Bronchial epithelial cell (primary cell): ENCODE results near the gene SGCD. TPM values are rescaled to one million over a fixed set of nuclear protein-coding genes. Genes with fewer than 3 reads are reported as not detected.

Source experiments
- DNase-seq: peaks from one replicate; pipeline ENCODE4 v3.0.0-alpha.2; 2010; ENCODE audit warnings: low read depth
- FAIRE-seq: peaks from 2 replicates; lab custom pipeline; 2011; peaks lifted over from hg19 to GRCh38; lab: Jason Lieb, UNC
- H3K27me3 ChIP-seq: 2 replicates; pipeline ENCODE4 v1.5.1; 2011; ENCODE audit warnings: low read length; ENCODE audit not compliant: control insufficient read depth, insufficient read depth
- H3K36me3 ChIP-seq: 2 replicates; pipeline ENCODE4 v1.5.1; 2011; ENCODE audit warnings: low read length; ENCODE audit not compliant: control insufficient read depth, insufficient read depth
- H3K4me3 ChIP-seq: 2 replicates; pipeline ENCODE4 v1.5.1; 2011; ENCODE audit warnings: mild to moderate bottlenecking, low read depth, low read length, control low read depth
- total RNA-seq: library from RNA; depleted of rRNA; stranded (reverse); fragments of >200 nt; gene quantifications from 2 replicates; pipeline ENCODE4 v1.2.1, GENCODE V29; 2014
- TF ChIP-seq, protein P1 (sequence below): IDR thresholded peaks from 2 replicates; pipeline ENCODE4 v1.5.1; 2011; ENCODE audit warnings: mild to moderate bottlenecking, moderate library complexity, low read length, control low read depth, inconsistent platforms; ENCODE audit not compliant: insufficient read depth, severe bottlenecking

The SGCD gene
- total RNA-seq, 1 donor from 2014 or later = under 0.01 TPM

DNA sequence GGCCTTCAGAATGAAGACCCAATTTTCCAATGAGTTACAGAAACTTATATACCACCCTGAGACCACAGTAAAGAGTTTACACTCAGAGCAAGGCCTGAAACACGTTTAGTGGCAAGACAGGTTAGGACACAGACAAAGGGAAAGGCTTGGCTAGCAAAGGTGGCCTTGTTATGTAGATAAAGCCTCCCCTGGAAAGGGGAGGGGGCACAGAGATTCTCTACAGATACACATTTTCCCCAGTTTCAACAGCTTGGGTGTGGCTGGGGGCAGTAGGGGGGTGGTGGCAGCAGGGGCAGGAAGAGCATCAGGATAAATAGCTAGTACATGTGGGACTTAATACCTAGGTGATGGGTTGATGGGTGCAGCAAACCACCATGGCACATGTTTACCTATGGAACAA, 471.2 kb downstream of the SGCD start:
- no peaks in the 10 kb centered on the region for H3K36me3 ChIP-seq
- TF ChIP-seq, protein P1, sequence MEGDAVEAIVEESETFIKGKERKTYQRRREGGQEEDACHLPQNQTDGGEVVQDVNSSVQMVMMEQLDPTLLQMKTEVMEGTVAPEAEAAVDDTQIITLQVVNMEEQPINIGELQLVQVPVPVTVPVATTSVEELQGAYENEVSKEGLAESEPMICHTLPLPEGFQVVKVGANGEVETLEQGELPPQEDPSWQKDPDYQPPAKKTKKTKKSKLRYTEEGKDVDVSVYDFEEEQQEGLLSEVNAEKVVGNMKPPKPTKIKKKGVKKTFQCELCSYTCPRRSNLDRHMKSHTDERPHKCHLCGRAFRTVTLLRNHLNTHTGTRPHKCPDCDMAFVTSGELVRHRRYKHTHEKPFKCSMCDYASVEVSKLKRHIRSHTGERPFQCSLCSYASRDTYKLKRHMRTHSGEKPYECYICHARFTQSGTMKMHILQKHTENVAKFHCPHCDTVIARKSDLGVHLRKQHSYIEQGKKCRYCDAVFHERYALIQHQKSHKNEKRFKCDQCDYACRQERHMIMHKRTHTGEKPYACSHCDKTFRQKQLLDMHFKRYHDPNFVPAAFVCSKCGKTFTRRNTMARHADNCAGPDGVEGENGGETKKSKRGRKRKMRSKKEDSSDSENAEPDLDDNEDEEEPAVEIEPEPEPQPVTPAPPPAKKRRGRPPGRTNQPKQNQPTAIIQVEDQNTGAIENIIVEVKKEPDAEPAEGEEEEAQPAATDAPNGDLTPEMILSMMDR = no peak
- no peaks in the 10 kb centered on the region for H3K27me3 ChIP-seq
- DNase-seq (no peak), FAIRE-seq (no peak)
- H3K4me3 ChIP-seq = no peak overlapping the region

DNA sequence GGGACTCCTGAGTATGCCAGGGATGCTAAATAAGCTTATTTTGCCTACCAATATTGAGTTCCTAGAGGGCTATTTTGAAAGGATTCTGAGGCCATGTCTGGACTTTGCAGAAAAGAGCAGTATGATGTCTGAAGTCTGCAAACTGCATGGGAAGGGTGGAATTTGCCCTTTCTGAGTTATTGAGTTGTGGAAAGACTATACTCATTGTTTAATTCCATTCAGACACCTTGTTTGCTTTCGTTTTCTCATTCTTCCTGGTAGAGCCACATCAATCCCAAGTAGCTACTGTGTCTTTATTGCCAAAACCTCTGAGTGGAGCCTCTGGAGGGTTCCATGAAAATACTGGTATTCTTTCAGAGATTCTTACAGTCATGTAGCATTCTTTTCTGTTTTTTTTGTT, 472.2 kb downstream of the SGCD start:
- no peak for DNase-seq
- Histone ChIP-seq H3K36me3 (no peaks in the 10 kb centered on the region), H3K4me3 (no peak overlapping the region), H3K27me3 (no peaks in the 10 kb centered on the region)
- TF ChIP-seq, protein P1 = no peak
- no peak for FAIRE-seq

DNA sequence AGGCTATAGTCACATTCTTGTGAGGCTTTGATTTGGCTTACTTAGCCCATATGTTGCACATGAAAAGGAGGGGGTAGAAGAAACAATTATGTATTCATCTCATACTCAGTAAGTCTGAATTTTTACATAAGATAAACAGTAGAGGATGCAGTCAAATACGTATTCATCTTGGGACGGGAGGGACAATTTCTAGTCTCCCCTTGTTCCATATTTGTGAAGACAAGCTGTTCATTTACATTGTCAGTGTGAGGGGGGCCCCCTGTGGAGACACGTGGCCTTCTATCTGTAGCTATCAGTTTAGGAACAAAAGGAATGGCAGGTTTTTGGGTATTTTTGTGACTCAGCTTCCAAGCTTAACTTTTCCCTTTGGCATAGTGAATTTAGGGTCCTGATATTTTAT, 474.0 kb downstream of the SGCD start:
- Histone ChIP-seq H3K36me3 (no peaks in the 10 kb centered on the region), H3K27me3 (no peaks in the 10 kb centered on the region), H3K4me3 (no peak overlapping the region)
- DNase-seq (no peak), FAIRE-seq (no peak)
- TF ChIP-seq, protein P1 = no peak

DNA sequence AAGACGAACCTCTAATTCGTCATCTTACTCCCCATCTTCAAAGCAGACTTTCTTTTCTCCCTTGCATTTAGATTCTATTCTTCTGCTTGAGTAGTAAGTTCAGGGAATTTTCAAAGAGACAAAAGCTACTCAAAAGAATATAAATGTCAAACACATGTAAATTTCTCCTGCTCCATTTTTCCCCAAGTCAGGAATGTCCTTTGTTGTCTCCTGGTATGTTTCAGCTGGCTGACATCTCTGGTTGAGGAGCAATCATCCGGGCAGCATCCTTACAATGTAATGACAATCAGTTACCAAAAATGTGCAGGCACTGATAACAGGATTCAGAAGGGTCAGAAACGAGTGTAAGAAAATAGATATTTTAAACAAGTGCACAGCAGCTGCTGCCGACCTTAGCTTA, 475.5 kb downstream of the SGCD start:
- Histone ChIP-seq H3K27me3 (no peaks in the 10 kb centered on the region), H3K36me3 (no peaks in the 10 kb centered on the region), H3K4me3 (no peak overlapping the region)
- FAIRE-seq = no peak
- TF ChIP-seq, protein P1 = no peak
- no peak for DNase-seq

DNA sequence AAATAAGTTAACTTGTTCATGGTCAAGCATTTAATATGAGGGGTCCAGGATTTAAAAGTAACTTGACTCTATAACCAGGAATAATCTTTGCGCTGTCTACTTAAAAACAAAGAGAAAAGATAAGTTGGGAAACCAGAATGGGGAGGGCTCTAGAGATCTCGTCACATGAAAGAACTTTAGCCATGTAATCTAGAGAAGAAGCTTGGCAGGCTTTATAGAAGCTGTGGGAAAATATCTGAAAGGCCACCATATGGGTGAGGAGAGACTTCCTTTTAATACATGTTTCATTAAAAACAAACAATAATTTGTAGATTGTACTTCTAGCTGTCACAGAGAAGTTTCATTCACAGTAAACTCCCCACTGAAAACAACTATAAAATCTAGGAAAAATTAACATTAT, 476.4 kb downstream of the SGCD start:
- DNase-seq (no peak), FAIRE-seq (no peak)
- TF ChIP-seq, protein P1 = no peak
- Histone ChIP-seq H3K27me3 (no peaks in the 10 kb centered on the region), H3K36me3 (no peaks in the 10 kb centered on the region), H3K4me3 (no peak overlapping the region)

DNA sequence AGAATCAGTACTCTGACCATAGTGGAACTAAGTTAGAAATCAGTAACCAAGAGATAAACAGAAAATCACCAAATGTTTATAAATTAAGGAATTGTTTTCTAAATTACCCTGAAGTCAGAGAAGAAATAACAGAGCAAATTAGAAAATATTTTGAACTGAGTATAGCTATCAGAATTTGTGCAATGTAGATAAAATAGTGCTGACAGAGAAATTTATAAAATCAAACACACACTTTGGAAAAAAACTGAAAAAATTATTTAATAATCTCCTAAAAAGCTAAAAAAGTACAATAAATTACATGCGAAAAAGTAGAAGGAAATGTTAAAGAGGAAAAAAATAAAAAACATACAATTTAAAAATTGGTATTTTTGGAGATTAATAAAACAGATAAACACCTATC, 486.0 kb downstream of the SGCD start:
- no peaks in the 10 kb centered on the region for H3K36me3 ChIP-seq
- H3K27me3 ChIP-seq = no peaks in the 10 kb centered on the region
- no peak for DNase-seq
- TF ChIP-seq, protein P1 = no peak
- FAIRE-seq = no peak
- H3K4me3 ChIP-seq = no peak overlapping the region
